GM23248 (cell line): ENCODE data around the gene DMBT1. TPM values are rescaled to one million over a fixed set of nuclear protein-coding genes. Genes with fewer than 3 reads are reported as not detected.

Source experiments
- DNase-seq: peaks from one replicate; pipeline ENCODE4 v3.0.0-alpha.2; 2015
- H2AFZ ChIP-seq: fragments of 200-600 bp; sonication (generic); 2 replicates; pipeline ENCODE4 v1.6.1; 2016; ENCODE audit warnings: antibody characterized with exemption
- H3F3A ChIP-seq: fragments of 200-600 bp; sonication (generic); 2 replicates; pipeline ENCODE4 v1.6.1; 2016; ENCODE audit warnings: mild to moderate bottlenecking, antibody characterized with exemption, mixed run types; ENCODE audit not compliant: insufficient read depth
- H3K27ac ChIP-seq: fragments of 200-600 bp; sonication (generic); 2 replicates; pipeline ENCODE4 v1.5.1; 2016; ENCODE audit warnings: mild to moderate bottlenecking
- H3K27me3 ChIP-seq: fragments of 200-600 bp; sonication (generic); replicated peaks from 2 replicates; pipeline ENCODE4 v1.6.1; 2016; ENCODE audit warnings: mild to moderate bottlenecking; ENCODE audit not compliant: insufficient read depth
- H3K36me3 ChIP-seq: fragments of 200-600 bp; sonication (generic); 2 replicates; pipeline ENCODE4 v1.6.1; 2016; ENCODE audit warnings: low read depth, mild to moderate bottlenecking
- H3K4me1 ChIP-seq: fragments of 200-600 bp; sonication (generic); 2 replicates; pipeline ENCODE4 v1.6.1; 2016; ENCODE audit warnings: mild to moderate bottlenecking; ENCODE audit not compliant: insufficient read depth
- H3K4me2 ChIP-seq: fragments of 200-600 bp; sonication (generic); one replicate; pipeline ENCODE4 v1.6.1; 2016; ENCODE audit warnings: mild to moderate bottlenecking; ENCODE audit not compliant: unreplicated experiment
- H3K4me3 ChIP-seq: fragments of 200-600 bp; sonication (generic); 2 replicates; pipeline ENCODE4 v1.5.1; 2016; ENCODE audit warnings: mild to moderate bottlenecking
- H3K79me2 ChIP-seq: fragments of 200-600 bp; sonication (generic); 2 replicates; pipeline ENCODE4 v1.6.1; 2016; ENCODE audit warnings: mild to moderate bottlenecking; ENCODE audit not compliant: insufficient read depth
- H3K9ac ChIP-seq: fragments of 200-600 bp; sonication (generic); 2 replicates; pipeline ENCODE4 v1.6.1; 2016; ENCODE audit warnings: mild to moderate bottlenecking
- H3K9me2 ChIP-seq: fragments of 200-600 bp; sonication (generic); 2 replicates; pipeline ENCODE4 v1.6.1; 2016; ENCODE audit warnings: mixed run types, mild to moderate bottlenecking, moderate library complexity; ENCODE audit not compliant: insufficient read depth
- H3K9me3 ChIP-seq: fragments of 200-600 bp; sonication (generic); one replicate; pipeline ENCODE4 v1.6.1; 2017; ENCODE audit warnings: low read depth
- H4K20me1 ChIP-seq: fragments of 200-600 bp; sonication (generic); 2 replicates; pipeline ENCODE4 v1.6.0; 2016; ENCODE audit not compliant: insufficient read depth
- EZH2 ChIP-seq: fragments of 200-600 bp; sonication (generic); IDR thresholded peaks from 2 replicates; pipeline ENCODE4 v1.6.1; 2018; ENCODE audit warnings: antibody characterized with exemption, mild to moderate bottlenecking; ENCODE audit not compliant: insufficient read depth, poor library complexity, severe bottlenecking
- EZH2phosphoT487 ChIP-seq: fragments of 200-600 bp; sonication (generic); IDR thresholded peaks from 2 replicates; pipeline ENCODE4 v1.6.1; 2018; ENCODE audit warnings: antibody characterized with exemption, moderate library complexity, mild to moderate bottlenecking, low read depth; ENCODE audit not compliant: insufficient read depth
- WGBS, 2 experiments: methylation state at CpG; one replicate each; pipeline ENCODE4 v1.1.6; 2015 to 2017; ENCODE audit warnings: low lambda C conversion rate in 2 of 2, low coverage in 1 of 2; ENCODE audit errors: missing lambda C conversion rate in 2 of 2; 5-methylcytosine and 5-hydroxymethylcytosine counted together
- in situ Hi-C: fragments of 300-500 bp; cut with MboI; formaldehyde crosslinking; loops from 2 replicates; pipeline ENCODE4 v1.15.0; 2020
- polyA plus RNA-seq: library from polyadenylated mRNA; unstranded; fragments of >200 nt; fragmentation: Nextera tagmentation; extraction: Ambion mirVana; gene quantifications from 2 replicates; pipeline ENCODE4 v1.2.1, GENCODE V29; 2016
- total RNA-seq: library from RNA; depleted of rRNA; stranded (reverse); fragments of >200 nt; shearing (Covaris generic); gene quantifications from 2 replicates; pipeline ENCODE4 v1.2.3, GENCODE V29; 2014

The DMBT1 gene
- total and polyA plus RNA-seq, 2 experiments from 2014 or later, result not detected

- no peaks in the 10 kb centered on the region for H3F3A ChIP-seq
- H3K9me2 ChIP-seq, result no peaks in the 10 kb centered on the region
- H3K27me3 ChIP-seq, result peaks cover 19% of the 10 kb centered on the region
- no peak for TF ChIP-seq EZH2phosphoT487
- no peak for TF ChIP-seq EZH2
- H3K4me3 ChIP-seq, result no peak overlapping the region
- no peak for DNase-seq
- H2AFZ ChIP-seq, result no peak overlapping the region
- H3K36me3 ChIP-seq, result no peaks in the 10 kb centered on the region
- H4K20me1 ChIP-seq, result no peaks in the 10 kb centered on the region
- 35 to 41% methylated on average over 9 of the region's 9 CpGs for WGBS, 2 experiments
- no peaks in the 10 kb centered on the region for H3K9me3 ChIP-seq
- in situ Hi-C loops, result no loop called here
- no peak overlapping the region for H3K27ac ChIP-seq
- H3K4me2 ChIP-seq, result no peak overlapping the region
- H3K4me1 ChIP-seq, result no peaks in the 10 kb centered on the region
- H3K9ac ChIP-seq, result no peak overlapping the region
- no peaks in the 10 kb centered on the region for H3K79me2 ChIP-seq
These were observed 3.0 kb upstream of the DMBT1 start for GRCh38 chr10:122557516-122557915.

- WGBS, 2 experiments, result 88 to 94% methylated on average over 5 of the region's 5 CpGs
- Histone ChIP-seq H2AFZ (no peak overlapping the region), H3K4me1 (no peaks in the 10 kb centered on the region), H3K79me2 (no peaks in the 10 kb centered on the region), H3K27me3 (peaks cover 19% of the 10 kb centered on the region), H3K4me3 (no peak overlapping the region), H3K9ac (no peak overlapping the region), H3K4me2 (no peak overlapping the region), H3K9me3 (no peaks in the 10 kb centered on the region), H3K27ac (no peak overlapping the region), H3K36me3 (no peaks in the 10 kb centered on the region), H3F3A (no peaks in the 10 kb centered on the region), H3K9me2 (no peaks in the 10 kb centered on the region), H4K20me1 (no peaks in the 10 kb centered on the region)
- no peak for DNase-seq
- in situ Hi-C loops, result no loop called here
- no peak for TF ChIP-seq EZH2phosphoT487
- no peak for TF ChIP-seq EZH2
These were observed 2.1 kb upstream of the DMBT1 start for GRCh38 chr10:122558452-122558851.

DNA sequence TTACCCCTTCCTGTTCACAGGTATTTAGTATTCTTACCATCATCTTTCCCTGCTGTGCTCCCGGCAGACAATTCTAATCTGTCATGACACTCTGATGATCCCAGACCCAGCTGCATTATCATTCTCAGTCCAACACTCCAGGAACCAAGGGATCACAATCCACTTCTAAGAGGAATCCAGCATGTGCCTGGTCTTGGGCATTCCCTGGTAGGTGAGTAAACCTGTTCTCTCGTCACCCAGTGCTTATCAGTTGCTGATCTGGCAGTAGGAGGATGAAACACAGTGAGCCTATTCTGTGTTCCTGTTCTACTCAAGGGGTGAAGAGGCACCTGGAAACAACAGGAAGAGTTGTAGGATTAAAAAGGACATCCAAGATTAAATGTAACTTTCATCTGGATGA is 1.3 kb upstream of the DMBT1 start:
- Histone ChIP-seq H3K36me3 (no peaks in the 10 kb centered on the region), H2AFZ (no peak overlapping the region), H3K27me3 (peaks cover 23% of the 10 kb centered on the region), H3K9me2 (no peaks in the 10 kb centered on the region), H3F3A (no peaks in the 10 kb centered on the region), H3K27ac (no peak overlapping the region), H3K4me2 (no peak overlapping the region), H3K4me1 (no peaks in the 10 kb centered on the region), H3K4me3 (no peak overlapping the region), H4K20me1 (no peaks in the 10 kb centered on the region), H3K9ac (no peak overlapping the region), H3K79me2 (no peaks in the 10 kb centered on the region), H3K9me3 (no peaks in the 10 kb centered on the region)
- peak; percentile 11 for DNase-seq
- WGBS, 2 experiments, result 57 to 60% methylated on average over 2 of the region's 2 CpGs
- in situ Hi-C loops, result no loop called here
- TF ChIP-seq EZH2phosphoT487, result no peak
- no peak for TF ChIP-seq EZH2

- WGBS, 2 experiments, result 76 to 77% methylated on average over 6 of the region's 6 CpGs
- H3F3A ChIP-seq, result no peaks in the 10 kb centered on the region
- H2AFZ ChIP-seq, result no peak overlapping the region
- in situ Hi-C loops, result loop anchor here (10.0 kb wide), 2 partner anchors 116 to 266 kb away; no protein-coding TSS in a partner anchor
- DNase-seq, result no peak
- H3K9ac ChIP-seq, result no peak overlapping the region
- H3K9me3 ChIP-seq, result no peaks in the 10 kb centered on the region
- H4K20me1 ChIP-seq, result no peaks in the 10 kb centered on the region
- no peaks in the 10 kb centered on the region for H3K79me2 ChIP-seq
- H3K27me3 ChIP-seq, result peaks cover 17% of the 10 kb centered on the region
- no peaks in the 10 kb centered on the region for H3K4me1 ChIP-seq
- H3K4me3 ChIP-seq, result no peak overlapping the region
- H3K27ac ChIP-seq, result no peak overlapping the region
- H3K4me2 ChIP-seq, result no peak overlapping the region
- no peak for TF ChIP-seq EZH2phosphoT487
- no peak for TF ChIP-seq EZH2
- H3K36me3 ChIP-seq, result no peaks in the 10 kb centered on the region
- H3K9me2 ChIP-seq, result no peaks in the 10 kb centered on the region
These were observed 658 bp downstream of the DMBT1 start for GRCh38 chr10:122561212-122561611.

DNA sequence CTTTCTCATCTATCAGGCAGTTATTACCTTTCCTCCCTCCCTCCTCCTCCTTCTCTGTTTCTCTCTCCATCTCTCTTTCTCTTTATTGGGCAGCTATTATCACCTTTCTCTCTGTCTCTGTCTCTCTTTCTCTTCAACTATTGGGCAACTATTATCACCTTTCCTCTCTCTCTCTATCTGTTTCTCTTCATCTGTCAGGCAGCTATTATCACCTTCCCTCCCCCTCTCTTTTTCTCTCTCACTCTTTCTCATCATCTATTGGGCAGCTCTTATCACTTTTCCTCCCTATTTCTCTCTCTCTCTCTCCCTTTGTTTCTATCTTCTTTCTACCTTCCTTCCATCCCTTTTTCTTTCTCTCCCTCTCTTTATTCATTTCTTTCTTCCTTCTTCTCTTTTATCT is 1.2 kb downstream of the DMBT1 start:
- in situ Hi-C loops, result loop anchor here (10.0 kb wide), 2 partner anchors 117 to 267 kb away; no protein-coding TSS in a partner anchor

More for the DNA sequence above, 1.2 kb downstream of the DMBT1 start:
- DNase-seq, result no peak
- TF ChIP-seq EZH2phosphoT487 (no peak), EZH2 (no peak)
- H3F3A ChIP-seq, result no peaks in the 10 kb centered on the region
- H4K20me1 ChIP-seq, result no peaks in the 10 kb centered on the region
- no peaks in the 10 kb centered on the region for H3K4me1 ChIP-seq
- no peaks in the 10 kb centered on the region for H3K36me3 ChIP-seq
- H3K79me2 ChIP-seq, result no peaks in the 10 kb centered on the region
- no peak overlapping the region for H3K27ac ChIP-seq
- no peak overlapping the region for H3K4me2 ChIP-seq
- H3K9me3 ChIP-seq, result no peaks in the 10 kb centered on the region
- H3K27me3 ChIP-seq, result peaks cover 17% of the 10 kb centered on the region
- no peak overlapping the region for H3K9ac ChIP-seq
- no peak overlapping the region for H2AFZ ChIP-seq
- H3K4me3 ChIP-seq, result no peak overlapping the region
- no peaks in the 10 kb centered on the region for H3K9me2 ChIP-seq
